GM23338 (cell line): ENCODE results near the gene B3GALT2.

ENCODE experiments used
- CREB1 ChIP-seq: fragments of 250-450 bp; sonication (Bioruptor Pico); IDR thresholded peaks from 2 replicates; pipeline ENCODE4 v1.5.0; 2020; ENCODE audit warnings: low read depth, mild to moderate bottlenecking, moderate library complexity
- CTCF ChIP-seq, 2 experiments: fragments of 200-600 bp in 1 of 2; sonication (generic) in 1 of 2; conservative IDR thresholded peaks; 2 replicates each; pipeline versions ENCODE4 v1.5.1 to v1.6.1; 2016 to 2017; ENCODE audit warnings: antibody characterized with exemption in 2 of 2, low read depth in 2 of 2, mild to moderate bottlenecking in 2 of 2, moderate library complexity in 1 of 2
- ETS1 ChIP-seq: IDR thresholded peaks from 2 replicates; pipeline ENCODE4 v1.6.1; 2016; ENCODE audit warnings: antibody characterized with exemption
- EZH2 ChIP-seq: fragments of 200-600 bp; sonication (generic); IDR thresholded peaks from one replicate; pipeline ENCODE4 v1.8.0; 2017; ENCODE audit warnings: antibody characterized with exemption, mild to moderate bottlenecking, low read depth; ENCODE audit not compliant: unreplicated experiment
- EZH2phosphoT487 ChIP-seq: fragments of 200-600 bp; sonication (generic); IDR thresholded peaks from one replicate; pipeline ENCODE4 v1.8.1; 2018; ENCODE audit warnings: antibody characterized with exemption; ENCODE audit not compliant: unreplicated experiment
- JUNB ChIP-seq: IDR thresholded peaks from one replicate; pipeline ENCODE4 v1.6.1; 2016; ENCODE audit warnings: antibody characterized with exemption; ENCODE audit not compliant: unreplicated experiment
- POLR2AphosphoS5 ChIP-seq: IDR thresholded peaks from 2 replicates; pipeline ENCODE4 v1.6.1; 2016; ENCODE audit warnings: antibody characterized with exemption, low read depth
- REST ChIP-seq: IDR thresholded peaks from one replicate; pipeline ENCODE4 v1.6.1; 2018; ENCODE audit warnings: antibody characterized with exemption; ENCODE audit not compliant: unreplicated experiment
- STAT1 ChIP-seq: IDR thresholded peaks from one replicate; pipeline ENCODE4 v1.6.1; 2016; ENCODE audit warnings: antibody characterized with exemption; ENCODE audit not compliant: unreplicated experiment
- ZNF114 ChIP-seq: fragments of 250-450 bp; sonication (Bioruptor Pico); IDR thresholded peaks from 2 replicates; pipeline ENCODE4 v1.5.0; 2020; ENCODE audit warnings: mild to moderate bottlenecking, moderate library complexity
- ZNF331 ChIP-seq: fragments of 250-450 bp; sonication (Bioruptor Pico); IDR thresholded peaks from 2 replicates; pipeline ENCODE4 v1.5.0; 2020; ENCODE audit warnings: low read depth, mild to moderate bottlenecking, moderate library complexity
- ZNF462 ChIP-seq: fragments of 250-450 bp; sonication (Bioruptor Pico); IDR thresholded peaks from 2 replicates; pipeline ENCODE4 v1.5.0; 2020; ENCODE audit warnings: mild to moderate bottlenecking, moderate library complexity

GRCh38 chr1:193201021-193201420 is 14.6 kb upstream of the B3GALT2 start:
- TF ChIP-seq REST (no peak), CTCF (conservative IDR thresholded peaks at IDR 0.05; ENCODE audit: low read depth in 2 of 2) (no peak), JUNB (no peak), POLR2AphosphoS5 (no peak), EZH2 (no peak), EZH2phosphoT487 (no peak), CREB1 (no peak), ZNF462 (CRISPR knock-in tag) (no peak), ETS1 (no peak), ZNF331 (CRISPR knock-in tag) (no peak), ZNF114 (CRISPR knock-in tag) (no peak), STAT1 (no peak)
